Myometrial cell (primary cell): Measurements from ENCODE around the gene DOK5. TPM values are rescaled to one million over a fixed set of nuclear protein-coding genes. Genes with fewer than 3 reads are reported as not detected.

Experiments used
- total RNA-seq: library from RNA; depleted of rRNA; stranded (reverse); fragments of >200 nt; gene quantifications from 2 replicates; pipeline ENCODE4 v1.2.3, GENCODE V29; 2015

The DOK5 gene
- 0.29 and 0.35 TPM in 2 replicates for total RNA-seq

DNA sequence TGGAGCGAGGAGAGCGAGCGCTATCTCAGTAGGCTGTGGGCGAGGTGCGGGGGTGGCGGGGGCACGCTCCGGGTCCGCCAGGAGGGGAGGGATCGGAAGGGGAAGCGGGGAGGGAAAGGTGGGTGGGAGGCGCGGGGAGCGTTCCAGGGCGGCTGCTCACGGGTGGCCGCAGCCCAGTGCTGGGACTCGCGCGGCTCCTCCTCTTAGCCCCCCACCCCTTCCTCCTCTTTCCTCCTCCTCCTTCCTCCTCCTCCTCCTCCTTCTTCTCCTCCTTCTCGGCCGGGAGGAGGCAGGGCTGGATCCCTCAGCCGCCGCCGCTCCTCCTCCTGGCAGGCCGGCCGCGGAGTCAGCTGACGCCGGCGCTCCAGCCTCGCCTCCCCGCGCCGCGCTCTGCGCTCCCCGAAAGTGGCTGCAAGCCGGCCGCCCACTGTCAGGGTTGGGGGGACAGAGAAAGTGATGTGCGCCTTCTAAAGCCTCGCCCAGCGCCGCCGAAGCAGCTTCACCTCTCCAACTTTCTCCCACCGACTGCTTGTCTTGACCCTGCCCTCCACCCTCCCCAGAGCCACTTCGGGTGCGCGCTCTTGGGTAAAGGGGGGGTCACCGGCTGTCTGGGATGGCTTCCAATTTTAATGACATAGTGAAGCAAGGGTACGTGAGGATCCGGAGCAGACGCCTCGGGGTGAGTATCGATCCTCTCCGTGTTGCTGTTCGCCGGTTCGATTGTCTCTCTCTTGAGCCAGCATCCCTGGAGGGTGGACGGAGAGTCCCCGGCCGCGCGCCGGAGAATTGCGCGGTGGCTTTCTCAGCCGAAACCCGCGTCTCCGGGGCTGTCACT lies at the start of gene DOK5:
Gene DOK5 (plus strand): TSS at position 260 of the 835 bp plus-strand sequence. CDS start 354 bp downstream, at position 614.

